Pons (tissue), 1 donor: Measurements from ENCODE around the gene BNC2.
"Not testable (repeated sequence)": the region's sequence is repeated elsewhere in the genome, so short reads cannot be mapped to it uniquely, and the experiment has no call there.

ENCODE experiments used
- DNase-seq: peaks from one replicate; pipeline ENCODE4 v3.0.0-alpha.2; 2016; ENCODE audit warnings: low spot score

BNC2 gene, protein sequence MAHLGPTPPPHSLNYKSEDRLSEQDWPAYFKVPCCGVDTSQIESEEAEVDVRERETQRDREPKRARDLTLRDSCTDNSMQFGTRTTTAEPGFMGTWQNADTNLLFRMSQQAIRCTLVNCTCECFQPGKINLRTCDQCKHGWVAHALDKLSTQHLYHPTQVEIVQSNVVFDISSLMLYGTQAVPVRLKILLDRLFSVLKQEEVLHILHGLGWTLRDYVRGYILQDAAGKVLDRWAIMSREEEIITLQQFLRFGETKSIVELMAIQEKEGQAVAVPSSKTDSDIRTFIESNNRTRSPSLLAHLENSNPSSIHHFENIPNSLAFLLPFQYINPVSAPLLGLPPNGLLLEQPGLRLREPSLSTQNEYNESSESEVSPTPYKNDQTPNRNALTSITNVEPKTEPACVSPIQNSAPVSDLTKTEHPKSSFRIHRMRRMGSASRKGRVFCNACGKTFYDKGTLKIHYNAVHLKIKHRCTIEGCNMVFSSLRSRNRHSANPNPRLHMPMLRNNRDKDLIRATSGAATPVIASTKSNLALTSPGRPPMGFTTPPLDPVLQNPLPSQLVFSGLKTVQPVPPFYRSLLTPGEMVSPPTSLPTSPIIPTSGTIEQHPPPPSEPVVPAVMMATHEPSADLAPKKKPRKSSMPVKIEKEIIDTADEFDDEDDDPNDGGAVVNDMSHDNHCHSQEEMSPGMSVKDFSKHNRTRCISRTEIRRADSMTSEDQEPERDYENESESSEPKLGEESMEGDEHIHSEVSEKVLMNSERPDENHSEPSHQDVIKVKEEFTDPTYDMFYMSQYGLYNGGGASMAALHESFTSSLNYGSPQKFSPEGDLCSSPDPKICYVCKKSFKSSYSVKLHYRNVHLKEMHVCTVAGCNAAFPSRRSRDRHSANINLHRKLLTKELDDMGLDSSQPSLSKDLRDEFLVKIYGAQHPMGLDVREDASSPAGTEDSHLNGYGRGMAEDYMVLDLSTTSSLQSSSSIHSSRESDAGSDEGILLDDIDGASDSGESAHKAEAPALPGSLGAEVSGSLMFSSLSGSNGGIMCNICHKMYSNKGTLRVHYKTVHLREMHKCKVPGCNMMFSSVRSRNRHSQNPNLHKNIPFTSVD

DNA sequence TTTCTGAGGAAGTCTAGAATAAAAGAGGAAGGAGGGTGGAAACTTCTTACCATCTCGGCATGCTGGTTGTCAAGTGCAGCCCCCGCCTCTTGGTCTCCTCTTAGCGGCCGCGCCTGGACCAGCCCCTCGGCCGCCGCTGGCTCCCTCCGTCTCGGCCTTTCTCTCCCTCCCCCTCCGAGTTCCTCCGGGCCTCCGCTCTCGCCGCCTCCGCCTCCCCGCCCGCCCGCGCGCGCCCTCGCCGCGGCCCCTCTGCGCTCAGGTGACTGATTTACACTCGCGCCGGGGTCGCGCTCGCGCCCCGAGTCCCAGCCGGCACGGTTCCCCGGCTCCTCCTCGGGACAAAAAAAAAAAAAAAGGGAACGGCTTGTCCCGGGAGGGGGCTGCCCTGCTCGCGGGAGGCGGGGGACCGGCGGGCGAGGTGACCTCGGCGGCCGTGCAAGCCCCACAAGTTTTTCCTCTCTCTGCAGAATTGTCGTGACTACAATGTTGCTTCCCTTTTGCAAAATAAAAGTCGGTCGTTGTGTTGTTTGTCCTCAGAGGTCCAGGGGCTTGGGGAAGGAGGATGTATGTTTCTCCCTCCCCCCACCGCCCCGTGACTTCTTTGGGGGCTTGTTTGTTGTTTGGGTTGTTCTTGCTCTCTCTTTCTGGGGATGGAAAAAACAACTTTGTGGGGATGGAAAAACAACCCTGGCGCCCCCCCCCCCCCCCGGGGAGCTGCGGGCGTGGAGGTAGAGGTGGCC, at the start of gene BNC2:
Gene BNC2 (minus strand): TSS at position 75 of the 740 bp plus-strand sequence. CDS start 22 bp downstream, at position 53.
- DNase-seq = peak; percentile 18

DNA sequence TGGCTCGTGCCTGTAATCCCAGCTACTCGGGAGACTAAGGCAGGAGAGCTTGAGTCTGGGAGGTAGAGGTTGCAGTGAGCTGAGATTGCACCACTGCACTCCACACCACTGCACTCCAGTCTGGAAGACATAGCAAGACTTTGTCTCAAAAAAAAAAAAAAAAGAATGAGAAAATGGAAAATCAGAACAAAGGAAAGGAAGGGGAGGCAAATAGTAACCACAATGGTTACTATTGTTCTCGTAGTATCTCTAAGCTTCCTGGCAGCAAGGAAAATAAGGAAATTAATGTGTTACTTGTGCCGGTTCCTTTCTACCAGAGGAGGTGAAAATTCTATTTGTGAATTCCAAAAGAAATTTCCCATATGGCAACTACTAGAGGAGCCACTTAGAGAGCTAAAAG, 48.5 kb upstream of the BNC2 start:
- DNase-seq = no peak

DNA sequence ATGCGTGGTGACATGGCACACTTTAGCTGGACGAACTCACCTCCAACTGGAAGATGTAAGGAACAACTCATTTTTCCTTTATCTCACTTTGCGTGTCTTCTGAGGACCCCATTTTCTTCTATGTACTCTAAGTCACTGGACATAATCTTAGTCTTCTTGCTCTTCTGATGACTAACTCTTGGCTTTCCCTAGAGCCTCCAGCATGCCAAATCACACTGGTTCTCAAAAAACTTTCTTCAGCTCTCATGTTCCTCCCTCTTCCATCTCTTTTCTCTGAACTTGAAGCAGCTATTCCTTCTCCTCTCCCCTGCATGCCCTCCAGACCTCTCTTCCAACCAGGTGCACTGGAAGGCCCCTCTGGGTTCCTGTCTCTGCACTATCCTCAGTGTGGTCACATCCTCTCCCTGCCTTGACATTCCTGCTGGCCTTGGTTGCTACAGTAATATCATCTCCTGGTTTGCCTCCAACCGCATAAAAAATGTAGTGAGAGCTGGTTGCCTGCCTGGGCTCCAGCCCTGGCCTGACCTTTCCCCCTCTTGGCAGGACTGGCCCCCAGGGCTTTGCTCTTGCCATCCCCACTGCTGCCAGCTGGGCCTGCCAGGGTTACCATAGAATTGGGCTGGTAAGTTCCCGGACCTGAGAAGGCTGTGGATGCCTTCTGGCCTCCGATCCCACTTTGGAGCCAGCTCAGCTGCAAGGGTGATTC, 44.8 kb upstream of the BNC2 start:
- DNase-seq = peak; percentile 5

DNA sequence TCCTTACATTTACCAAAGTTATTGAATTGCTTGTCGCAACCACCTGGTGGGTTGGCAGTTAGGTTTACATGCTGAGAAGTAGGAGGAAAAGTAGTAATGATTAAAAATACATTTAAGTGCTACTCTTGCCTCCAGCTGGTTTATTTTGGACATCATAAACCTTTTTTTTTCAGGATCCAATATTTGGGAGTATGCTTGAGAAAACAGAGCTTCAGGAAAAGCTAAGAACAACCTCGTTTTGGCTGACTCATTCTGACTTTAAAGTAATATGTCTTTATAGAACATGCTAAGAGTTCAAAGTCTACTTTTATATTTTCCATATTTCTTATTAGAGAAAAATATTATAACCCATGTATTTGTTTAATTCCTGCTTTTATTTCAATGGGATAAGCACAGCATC, 41.7 kb upstream of the BNC2 start:
- DNase-seq = no peak

DNA sequence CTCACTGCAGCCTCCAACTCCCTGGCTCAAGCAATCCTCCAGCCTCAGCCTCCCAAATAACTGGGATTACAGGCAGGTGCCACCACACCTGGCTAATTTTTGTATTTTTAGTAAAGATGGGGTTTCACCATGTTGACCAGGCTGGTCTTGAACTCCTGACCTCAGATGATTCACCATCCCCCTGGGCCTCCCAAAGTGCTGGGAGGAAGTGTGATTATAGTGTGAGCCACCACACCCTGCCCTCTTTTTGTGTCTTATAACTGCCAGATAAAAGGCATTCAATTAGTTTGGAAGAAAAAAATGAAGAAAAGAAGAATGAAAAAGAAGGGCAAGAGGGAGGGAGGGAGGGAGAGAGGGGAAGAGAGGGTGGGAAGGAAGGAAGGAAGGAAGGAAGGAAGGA, 37.7 kb upstream of the BNC2 start:
- DNase-seq = not testable (repeated sequence)

DNA sequence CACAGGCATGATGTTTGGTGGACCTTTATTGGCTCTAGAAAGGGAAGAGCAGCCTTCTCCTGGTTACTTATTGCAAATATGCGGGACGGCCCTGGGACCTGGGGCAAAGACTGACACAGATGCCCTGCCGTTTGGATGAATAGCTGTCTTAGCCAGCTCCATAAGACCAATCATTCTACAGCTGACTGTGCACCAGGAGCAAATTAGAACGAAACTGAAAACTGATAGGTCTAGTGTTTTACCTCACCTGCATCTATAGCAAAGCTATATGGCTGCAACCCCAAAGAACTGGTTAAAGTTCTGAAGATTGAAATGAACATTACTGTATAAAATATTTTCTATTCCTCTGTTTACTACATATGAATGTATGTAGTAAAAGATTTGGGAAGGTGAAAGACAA, 34.2 kb upstream of the BNC2 start:
- no peak for DNase-seq

DNA sequence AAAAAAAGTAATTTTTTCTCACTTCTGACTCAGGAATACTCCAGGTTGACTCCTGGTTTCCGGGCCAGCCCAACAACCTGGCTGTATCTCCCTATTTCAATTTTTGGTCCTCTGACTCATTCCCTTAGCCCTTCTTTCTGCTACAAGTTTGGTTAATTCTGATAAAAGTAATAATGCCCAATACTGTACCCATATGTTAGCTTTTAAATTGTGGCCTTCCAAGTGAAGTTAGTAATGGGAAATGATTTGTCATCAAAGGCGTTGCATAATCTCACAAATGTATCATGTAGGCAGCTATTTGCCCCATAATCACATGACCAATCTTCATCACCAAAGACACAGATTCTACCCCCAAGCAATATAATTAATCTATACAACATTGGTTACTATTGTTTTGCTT, 31.1 kb upstream of the BNC2 start:
- DNase-seq = no peak

DNA sequence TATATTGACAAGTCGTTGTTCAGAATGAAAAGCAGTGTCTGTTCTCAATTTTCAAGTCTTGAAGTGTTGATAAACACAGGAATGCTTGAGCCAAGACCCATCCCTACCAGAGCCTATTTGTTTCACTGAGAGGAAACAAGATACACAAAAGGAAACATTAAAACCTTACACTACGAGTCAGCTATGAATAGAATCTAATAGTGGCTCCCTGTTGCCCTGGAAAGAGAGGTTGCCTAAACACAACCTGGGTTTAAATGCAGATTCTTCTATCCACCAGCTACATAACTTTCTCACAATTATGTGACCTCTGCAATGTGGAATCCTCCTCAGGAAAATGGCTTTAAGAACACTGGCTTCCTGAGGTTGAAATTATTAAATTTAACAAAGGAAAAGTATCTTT, 29.1 kb upstream of the BNC2 start:
- no peak for DNase-seq

DNA sequence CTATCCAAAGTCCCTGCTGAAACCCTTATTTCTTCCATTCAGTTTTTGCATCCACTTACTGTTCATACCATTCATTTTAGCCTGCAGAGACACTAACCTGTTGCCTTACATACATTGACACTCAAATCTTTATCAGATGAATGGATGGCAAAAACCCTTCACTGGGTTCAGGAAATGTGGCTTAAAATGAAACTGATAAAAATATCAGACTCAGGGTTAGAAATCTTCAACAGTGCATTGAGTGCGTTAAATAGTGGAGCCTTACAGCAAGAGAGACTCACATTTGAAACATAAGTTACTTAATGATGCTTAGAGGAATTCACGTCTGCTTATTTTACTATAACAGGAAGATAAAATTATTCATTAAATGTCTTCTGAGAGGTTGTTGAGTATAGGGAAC, 28.0 kb upstream of the BNC2 start:
- no peak for DNase-seq

DNA sequence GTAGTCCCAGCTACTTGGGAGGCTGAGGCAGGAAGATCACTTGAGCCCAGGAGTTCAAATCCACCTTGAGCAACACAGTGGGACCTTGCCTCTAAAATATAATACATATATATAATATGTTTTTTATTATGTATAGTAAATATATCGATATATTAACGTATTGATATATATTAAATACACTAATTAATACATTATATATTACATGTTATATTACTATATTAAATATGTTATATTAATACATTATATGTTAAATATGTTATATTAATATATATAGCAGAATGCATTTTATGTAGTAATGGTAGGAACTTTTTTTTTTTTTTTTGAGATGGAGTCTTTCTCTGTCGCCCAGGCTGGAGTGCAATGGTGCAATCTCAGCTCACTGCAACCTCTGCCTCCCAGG, 18.1 kb upstream of the BNC2 start:
- no peak for DNase-seq

DNA sequence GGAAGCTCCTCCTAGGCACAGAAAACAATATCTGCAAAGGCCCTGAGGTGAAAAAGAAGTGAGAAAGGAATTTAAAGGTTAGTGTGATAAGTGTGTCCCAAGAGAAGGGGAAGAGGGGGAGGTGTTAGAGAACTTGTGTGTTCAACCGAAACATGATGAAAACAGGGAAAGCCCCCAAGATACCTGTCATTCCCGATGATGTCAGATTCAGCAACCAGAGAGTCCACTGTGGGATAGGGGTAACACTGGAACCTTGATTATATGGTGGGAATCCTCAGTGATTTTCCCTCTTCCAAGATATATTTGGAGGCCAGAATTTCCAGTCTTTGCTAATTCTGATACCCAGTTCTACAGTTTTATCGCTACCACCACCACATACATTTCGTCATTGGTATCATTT, 15.5 kb upstream of the BNC2 start:
- no peak for DNase-seq

DNA sequence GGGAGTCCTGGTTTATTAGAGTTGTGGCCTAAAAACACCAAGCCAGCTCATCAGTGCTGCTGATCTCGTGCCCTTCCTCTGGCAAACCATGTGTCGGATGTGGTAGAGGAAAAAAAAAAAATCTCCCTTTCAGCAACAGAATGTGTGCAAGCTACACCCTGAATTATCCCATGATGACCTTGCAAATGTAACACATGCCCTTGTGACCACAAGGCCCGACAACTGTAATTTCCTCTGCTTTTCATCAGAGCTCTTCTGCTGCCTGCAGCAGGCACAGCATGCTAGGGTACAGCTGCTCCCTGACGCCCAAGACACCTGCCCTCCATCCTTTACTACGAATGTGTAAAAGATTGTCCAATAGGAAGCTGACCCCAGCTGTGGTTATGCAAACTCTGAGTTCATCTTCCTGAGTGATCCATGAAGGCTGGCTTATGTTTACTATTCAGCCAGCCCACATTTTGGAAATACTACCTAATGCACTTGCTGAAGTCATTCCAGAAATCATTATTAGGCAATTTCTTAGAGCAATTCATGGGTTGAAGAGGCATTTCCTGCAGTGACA, 14.6 kb upstream of the BNC2 start:
- peak; percentile 78 for DNase-seq

DNA sequence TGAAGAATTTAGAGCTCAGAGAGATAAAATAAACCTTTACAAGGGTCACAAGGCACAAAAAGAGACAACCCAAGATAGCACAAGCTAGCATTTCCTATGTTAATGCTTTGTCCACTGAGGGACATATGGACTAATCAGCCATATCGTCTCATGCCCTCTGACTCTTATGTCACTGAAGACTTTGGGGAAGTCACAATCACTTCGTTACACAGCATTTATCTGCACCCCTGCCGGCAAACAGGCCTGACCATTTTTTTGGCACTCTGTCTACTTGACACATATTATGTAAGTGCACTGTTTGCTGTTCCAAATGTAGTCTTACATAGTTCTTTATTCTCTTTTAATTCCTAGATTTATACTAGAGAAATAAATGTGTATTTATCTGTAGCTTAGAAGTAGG, 13.9 kb upstream of the BNC2 start:
- peak; percentile 32 for DNase-seq

DNA sequence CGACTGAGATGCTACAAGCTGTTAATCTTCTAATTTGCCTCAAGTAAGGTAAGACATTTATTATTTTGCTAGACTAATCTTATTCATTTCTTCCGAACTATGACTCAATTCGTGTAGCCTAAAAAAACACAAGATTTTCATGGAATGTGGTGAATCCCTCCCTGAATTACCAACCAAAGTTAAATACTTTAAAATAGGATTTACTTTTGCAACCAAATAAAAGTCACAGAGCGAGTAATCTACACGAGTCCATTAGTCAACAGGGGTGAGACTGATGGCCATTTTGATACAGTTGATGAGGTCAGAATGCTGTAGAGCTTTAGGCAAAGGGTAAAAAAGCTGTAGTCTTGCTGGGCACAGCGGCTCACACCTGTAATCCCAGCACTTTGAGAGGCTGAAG, 13.1 kb upstream of the BNC2 start:
- DNase-seq = no peak

DNA sequence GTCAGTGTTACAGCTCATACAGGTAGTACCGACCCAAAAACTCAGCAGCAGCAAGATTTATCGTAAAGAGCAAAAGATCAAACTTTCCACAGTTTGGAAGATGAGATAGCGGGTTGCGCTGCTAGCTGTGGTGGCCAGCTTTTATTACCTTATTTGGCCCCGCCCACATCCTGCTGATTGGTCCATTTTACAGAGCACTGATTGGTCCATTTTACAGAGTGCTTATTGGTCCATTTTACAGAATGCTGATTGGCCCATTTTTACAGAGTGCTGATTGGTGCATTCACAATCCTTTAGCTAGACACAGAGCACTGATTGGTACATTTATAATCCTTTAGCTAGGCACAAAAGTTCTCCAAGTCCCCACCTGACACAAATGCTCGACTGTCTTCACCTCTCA, 12.0 kb upstream of the BNC2 start:
- DNase-seq = not testable (repeated sequence)

DNA sequence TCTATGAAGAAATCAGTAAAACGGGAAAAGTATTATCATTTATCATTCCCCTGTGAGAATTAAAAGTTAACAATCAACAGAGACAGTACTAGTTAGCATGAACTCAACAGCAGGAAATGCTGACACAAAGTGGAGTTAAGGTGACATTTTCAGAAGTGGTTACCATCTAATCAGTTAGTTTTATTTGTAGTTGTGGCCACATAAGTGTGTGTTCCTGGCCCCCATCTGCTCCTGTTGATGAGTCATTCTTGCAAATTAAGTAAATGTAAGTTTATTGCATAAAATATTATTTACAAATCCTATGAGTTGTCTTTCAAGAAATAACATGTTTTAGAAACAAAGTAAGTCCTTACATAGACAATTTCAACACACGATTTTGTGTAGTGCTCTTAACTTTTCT, 8.9 kb upstream of the BNC2 start:
- no peak for DNase-seq

DNA sequence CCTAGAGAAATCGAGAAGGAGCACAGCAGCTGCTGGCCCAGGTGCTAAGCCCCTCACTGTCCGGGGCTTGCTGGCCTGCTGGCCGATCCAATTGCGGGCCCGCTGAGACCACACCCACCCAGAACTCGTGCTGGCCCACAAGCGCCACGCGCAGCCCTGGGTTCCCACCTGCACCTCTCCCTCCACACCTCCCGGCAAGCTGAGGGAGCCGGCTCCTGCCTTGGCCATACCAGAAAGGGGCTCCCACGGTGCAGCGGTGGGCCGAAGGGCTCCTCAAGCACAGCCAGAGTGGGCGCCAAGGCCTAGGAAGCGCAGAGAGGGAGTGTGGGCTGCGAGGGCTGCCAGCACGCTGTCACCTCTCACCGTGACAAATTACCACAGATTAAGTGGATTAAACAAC, 6.8 kb upstream of the BNC2 start:
- DNase-seq = no peak

DNA sequence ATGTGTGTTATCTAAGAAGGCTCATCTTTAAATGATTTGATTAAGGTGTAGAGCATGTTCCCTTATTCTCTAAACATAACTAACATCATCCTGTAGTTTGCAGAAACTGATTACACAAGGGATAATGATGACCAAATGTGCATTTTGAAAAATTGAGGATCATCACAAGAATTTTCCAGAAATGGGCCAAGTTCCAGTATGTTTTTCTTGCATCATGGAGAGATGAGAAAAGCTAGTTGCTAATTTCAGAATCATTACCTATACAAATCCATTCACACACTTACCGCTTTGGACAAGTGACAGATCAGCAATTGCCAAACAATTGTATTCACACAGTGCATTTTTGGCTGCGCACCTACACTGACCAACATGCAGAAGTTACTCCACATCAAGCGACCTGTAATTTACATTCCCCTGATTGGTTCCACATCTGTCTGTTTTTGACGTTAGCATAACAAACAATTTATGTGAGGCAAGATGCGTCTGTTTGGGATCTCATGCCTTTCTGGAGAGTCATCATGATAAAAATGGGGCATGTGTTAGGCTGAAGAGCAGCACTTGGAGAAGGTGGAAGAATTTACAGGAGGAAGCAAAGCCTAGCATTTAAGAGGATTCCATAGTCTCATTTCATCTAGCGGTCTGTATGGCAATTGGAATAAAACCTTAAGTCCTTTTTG, 2.8 kb upstream of the BNC2 start:
- no peak for DNase-seq

DNA sequence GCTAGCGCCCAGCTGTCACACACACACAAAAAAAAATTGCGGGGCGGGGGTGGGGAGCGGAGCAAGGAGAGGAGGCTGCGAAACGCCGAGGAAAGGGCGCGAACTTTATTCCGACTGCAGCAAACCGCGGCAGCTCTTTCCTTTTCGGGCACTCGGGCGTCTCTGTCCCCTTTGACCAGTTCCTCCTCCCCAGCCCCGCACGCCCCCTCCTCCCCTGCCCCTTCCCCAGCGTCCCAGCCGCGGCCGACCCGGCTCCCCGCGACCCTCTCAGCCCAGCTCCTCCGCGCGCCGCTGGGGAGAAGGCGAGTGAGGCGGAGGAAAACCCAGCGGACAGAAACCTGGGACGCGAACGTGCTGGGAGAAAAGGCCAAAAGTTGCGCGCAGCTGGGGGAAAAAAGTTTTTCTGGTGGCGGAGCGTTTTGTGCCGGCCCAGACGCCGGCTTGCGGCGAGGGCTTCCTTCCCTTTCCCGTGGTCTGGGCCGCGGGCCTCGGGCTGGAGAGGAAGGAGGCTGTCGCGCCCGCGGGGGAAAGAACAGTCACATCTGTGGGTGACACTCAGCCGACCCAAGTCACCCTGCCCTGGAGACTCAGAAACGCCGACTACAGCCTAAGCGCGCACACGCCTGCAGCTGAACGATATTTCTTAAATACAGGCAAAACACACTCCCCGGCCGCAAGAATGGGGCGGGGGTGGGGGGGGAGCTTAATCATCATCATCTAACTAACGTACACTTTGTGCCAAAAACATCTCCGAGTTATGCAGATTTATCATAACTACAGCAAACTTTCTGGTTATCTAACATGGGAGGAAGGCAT, 1.1 kb upstream of the BNC2 start:
- DNase-seq = peak; percentile 43
